Femur (tissue), 1 donor: ENCODE measurements around the gene CSNK1G2.

Source experiments
- DNase-seq: peaks from one replicate; pipeline ENCODE4 v3.0.0-alpha.2; 2017

The CSNK1G2 gene

DNA sequence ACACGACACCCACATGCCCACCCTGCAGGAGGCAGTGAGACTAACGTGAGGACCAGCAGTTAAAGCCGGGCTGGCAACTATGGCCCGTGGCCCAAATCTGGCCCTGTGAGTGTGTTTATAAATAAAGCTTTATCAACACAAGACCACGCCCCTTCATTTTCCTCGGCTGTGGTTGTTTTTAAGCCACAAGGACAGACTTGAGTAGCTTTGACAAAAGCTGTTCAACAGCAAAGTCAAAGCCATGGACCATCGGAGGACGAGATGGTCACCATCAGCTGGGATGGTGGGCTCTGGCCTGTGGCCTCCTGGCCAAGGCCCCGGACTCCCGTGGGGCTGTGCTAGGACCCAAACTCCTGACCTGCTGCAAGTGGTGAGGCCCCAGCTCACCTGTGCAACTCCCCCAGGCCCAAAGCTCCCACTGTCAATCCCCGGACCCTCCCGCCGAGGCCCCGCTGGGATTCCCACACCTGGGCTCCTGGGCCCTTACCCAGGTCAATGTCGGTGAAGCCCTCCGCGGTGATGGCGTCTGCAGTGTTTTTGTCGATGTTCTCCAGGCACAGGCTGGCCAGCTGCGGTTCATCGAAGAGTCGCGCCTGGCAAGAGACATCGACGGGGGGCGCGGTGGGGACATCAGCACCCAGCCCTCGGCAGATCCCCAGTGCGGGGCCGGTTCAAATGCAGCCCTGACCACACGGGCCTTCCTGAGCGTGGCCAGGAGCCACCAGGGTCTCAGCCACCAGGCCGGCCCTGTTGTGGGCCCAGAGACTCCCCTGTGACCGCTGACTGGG is 49.5 kb downstream of the CSNK1G2 start:
- DNase-seq, result no peak

DNA sequence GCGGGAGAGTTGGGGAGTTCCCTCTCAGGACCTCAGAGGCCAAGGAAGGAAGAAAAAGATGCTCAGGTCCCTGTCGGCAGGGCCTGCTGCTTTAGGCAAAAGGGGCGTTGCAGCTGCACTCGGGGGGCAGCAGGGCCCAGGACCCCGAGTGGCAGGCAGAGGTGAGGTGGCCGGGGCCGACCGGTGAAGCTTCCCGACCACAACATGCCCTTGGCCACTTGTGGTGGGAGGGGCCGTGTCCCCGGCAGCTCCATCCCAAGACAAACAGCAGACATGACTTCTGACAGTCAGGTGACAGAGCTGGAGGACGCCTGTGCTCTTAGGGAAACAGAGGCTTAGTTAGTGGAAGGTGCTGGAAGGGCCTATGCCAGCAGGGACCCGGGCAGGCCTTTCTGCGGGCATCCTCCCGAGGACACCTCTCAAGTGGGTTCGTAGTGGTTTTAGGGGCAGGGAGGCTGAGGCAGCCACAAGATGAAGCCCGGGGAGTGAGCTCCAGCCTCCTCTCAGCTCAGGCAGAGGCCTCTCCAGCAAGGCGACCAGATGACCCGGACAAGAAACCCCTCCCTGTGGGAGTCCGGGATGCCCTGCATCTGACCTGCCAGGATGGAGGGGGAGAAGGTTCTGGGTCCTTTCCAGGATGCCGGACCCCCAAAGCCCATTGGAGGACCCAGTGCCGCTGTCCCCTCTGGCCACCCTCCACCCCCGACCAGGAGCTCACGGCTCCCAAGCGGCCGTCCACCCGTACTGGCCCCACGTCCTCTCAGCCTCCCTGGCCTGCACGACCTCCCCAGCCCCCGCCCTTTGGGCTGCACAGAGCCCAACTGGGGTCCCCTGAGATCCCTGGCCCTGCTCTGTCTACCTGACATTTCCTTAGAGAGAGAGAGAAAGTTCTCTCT is 50.3 kb downstream of the CSNK1G2 start:
- peak; percentile 17 for DNase-seq

DNA sequence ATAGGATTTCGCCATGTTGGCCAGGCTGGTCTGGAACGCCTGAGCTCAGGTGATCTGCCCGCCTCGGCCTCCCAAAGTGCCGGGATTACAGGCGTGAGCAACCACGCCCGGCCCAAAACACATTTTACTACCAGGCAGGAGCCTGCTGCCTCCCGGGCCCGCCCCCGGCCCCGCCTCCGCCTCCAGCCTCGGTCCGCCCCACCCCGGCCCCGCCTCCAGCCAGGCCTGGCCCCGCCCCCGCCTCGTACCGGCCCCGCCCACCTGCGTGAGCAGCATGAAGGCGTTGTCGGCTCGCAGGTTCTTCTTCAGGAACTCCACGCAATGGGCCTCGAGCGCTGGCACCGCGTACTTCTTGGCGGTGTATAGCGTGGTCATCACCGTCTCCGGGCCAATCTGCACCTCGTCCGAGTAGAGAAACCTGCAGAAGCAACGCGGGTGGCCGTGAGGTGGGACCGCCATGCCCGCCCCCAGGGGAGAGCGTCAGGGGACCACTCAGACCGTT is 51.8 kb downstream of the CSNK1G2 start:
- no peak for DNase-seq

DNA sequence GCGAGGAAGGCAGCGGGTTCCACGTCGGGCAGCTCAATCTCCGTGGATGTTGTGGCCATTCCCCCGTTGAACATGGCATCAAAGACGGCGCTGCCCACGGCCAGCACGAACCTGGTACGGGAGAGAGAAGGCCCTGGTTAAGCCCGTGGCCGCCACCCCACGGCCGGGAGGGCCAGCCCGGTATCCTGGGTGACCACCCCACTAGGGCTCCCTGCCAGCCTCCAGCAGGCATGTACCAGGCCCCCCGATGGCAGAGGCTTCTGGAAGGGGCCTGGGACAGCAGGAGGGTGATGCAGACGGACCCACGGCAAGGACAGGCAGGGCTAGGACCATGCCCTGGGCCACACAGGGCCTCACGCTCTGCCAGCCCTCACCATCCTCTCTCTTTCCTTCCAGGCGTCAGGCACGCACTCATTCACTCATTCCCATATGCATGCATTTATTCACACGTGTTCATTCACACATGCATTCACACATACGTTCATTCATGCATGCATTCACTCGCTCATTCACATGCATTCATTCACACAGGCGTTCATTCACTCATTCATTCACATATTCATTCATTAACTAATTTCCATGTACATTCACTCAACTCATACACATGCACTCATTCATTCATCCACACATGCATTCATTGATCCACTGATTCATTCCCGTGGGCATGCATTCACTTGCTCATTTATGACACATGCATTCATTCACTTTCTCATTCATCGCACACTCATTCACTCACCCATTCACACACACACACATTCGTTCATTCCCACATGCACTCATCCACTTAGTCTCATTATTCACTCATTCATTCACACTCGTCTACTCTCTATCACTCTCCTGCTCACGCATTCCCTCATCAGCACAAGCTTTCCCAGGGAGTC is 56.6 kb downstream of the CSNK1G2 start:
- no peak for DNase-seq

DNA sequence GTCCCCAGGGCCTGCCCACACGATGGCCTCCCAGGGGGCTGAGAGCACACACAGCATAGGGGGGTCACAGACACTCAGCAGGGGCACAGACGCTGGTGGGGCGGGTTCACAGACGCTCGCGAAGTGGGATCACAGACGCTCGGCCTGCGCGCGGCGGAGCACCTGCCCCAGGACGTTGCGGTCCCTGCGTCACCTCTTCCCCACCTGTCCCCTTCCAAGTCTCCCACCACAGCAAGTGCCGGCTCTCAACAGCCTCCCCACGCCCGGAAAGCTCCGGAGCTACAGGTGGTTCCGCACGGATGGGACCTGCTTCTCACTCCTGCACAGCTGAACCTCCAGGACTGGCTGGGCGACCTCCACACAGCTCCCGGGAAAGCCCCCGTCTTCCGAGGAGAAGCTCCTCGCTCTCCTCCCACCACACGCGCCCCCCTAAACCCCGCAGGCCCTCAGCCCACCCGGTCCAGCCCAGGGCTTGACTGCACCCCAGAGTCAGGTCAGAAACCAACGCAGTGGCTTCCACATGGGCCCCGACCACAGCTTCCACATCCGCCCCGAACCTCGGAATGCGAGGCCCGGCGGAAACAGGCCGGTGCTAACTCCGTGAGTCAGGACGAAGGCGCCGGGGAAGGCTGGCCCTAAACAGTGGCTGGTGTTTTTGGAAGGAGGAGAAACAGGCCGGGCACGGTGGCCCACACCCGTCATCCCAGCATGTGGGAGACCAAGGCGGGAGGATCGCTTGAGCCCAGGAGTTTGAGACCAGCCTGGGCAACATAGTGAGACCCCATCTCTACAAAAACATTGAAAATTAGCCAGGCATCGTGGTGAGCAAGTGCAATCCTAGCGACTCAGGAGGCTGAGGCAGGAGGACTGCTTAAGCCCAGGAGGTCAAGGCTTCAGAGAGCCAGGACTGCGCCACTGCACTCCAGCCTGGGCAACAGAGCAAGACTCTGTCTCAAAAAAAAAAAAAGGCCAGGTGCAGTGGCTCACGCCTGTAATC is 58.0 kb downstream of the CSNK1G2 start:
- DNase-seq, result no peak

DNA sequence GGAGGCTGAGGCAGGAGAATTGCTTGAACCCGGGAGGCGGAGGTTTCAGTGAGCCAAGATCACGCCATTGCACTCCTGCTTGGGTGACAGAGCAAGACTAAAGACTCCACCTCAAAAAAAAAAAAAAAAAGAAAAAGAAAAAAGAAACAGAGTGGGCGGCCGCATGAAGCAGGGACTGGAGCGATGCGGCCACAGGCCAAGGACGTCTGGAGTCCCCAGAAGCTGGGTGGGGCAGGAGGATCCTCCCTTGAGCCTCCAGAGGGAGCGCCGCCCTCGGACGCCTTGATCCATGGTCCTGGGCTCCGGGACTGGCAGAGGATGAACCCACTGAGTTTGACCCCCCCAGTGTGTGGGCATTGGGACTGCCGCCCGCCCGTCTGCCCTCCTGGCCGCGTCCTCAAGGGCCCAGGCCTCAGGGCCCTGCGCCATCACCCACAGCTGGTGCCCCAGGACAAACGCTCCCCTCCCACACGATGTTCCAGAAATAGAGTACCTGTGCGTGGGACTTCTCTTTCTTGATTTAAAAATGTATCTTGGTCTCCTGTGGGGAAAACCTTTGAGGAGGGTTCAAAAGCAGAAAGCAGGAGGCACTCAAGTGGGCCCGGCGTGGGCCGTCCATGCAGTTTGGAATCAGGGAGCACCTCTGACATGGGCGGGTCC is 59.0 kb downstream of the CSNK1G2 start:
- no peak for DNase-seq

DNA sequence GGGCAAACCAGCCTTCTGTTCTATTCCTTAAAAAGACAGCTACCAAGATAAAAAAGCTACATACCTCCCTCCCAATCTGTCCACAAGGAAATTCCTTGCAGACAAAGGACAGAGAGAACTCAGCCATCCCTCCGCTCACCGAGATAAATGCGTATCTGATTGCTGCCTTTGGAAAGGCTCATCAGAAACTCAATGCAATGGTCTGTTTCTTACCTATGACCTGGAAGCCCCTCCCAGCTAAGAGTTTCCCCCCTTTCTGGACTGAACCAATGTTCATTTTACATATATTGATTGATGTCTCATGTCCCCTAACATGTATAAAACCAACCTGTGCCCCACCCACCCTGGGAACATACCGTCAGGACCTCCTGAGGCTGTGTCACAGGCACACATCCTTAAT is 62.9 kb downstream of the CSNK1G2 start:
- no peak for DNase-seq

DNA sequence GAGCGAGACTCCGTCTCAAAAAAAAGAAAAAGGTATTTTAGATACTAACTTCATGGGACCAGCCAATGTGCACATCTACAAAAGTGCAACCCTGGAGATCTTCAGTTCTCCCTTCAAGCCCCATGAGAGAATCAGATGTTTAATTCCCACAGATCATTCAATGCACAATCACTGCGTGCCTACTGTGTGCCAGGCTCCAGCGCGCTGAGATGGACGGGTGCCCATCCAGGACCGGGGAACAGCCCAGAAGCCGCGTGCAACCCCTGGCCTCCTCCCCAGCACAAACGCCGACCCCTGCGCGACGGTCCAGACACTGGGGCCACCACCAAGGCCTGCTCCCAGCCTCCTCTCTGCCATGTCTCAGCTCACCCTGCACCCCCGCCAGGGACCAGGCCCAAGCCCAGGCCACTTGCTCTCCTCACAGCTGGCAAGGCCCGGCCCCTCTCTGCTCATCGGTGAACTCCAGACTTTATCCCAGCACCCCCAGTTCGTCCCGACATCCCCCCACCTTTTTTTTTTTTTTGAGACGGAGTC is 69.2 kb downstream of the CSNK1G2 start:
- DNase-seq, result no peak

DNA sequence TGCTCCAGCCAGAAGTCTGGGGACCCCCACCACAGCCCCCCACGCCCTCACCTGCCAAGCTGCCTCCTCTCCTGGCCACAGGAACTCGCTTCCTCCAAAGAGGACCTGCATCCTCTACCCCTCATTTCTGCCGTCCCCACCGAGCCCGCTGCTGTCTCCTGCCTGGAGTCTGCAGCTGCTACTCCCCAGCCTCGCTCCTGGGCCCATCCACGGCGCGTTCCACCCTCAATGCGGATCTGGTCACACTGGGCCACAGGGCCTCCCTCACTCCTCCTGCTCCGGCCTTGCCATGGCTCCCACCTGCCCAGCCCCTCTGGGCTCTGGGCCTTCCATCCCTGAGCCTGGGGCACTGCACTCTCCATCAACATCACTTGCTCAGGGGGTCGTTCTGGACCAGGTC is 70.2 kb downstream of the CSNK1G2 start:
- no peak for DNase-seq

DNA sequence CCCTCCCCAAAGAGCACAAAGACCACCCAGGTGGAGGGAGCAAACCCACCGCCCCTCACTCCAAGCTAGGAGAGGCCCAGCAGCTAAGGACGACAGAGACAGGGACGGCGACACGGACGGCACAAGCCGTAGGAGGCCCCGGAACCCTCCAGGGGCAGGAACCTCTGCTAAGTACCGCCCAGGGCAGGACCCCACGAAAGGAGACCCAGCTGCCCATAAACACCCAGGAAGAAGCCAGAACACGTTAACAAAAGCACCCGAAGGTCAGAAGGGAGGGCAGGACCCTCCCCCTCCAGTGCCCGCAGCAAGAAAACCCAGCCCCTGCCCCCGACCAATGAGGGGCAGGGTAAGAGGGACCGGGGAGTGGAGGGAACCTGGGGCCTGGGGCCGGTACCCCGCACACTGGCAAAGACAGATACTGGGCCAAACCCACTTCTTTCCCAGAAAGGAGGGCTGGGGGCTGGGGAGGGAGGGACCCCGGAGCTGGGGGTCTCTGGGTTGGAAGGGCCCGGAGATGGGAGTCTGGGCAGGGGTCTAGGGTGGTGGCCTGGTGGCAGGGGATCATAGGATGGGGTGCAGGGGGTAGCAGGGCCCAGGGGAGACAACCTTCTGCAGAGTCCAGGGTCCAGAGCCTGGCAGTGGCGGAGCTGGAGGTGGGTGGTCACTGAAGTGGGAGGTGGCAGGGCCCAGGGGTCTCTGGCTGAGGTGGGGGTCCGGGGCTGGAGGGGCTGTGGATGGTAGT is 72.1 kb downstream of the CSNK1G2 start:
- DNase-seq, result no peak

DNA sequence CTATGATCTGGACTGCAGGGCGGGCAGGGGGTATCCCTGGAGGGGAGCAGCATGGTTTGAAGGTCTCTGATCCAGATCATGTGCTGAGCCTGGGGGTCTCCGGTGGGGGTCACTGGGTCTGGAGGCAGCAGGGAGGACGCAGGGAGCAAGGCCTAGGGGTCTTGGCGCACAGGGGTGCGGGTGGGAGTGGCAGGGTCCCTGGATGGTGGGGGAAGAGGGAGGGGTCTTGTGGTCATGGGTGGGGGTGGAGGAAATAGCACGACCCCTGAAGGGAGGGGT is 72.7 kb downstream of the CSNK1G2 start:
- DNase-seq, result no peak

DNA sequence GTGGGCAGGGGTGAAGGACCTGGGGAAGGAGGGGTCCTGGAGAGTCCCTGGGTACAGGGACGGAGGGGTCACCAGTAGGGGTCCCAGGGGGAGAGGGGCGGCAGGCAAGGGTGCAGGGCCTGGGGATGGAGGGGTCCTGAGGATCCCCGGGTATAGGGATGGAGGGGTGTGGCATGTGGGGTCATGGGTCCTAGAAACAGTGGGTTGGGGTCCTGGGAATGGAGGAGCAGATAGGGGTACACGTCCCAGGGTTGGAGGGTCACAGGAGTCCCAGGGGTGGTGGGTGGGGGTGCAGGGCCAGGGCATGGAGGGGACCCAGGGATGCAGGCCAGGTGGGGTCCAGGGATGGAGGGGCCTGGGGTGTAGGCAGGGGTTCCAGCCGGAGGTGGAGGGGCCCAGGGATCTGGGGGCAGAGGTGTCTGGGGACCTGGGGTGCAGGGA is 73.2 kb downstream of the CSNK1G2 start:
- DNase-seq, result no peak

DNA sequence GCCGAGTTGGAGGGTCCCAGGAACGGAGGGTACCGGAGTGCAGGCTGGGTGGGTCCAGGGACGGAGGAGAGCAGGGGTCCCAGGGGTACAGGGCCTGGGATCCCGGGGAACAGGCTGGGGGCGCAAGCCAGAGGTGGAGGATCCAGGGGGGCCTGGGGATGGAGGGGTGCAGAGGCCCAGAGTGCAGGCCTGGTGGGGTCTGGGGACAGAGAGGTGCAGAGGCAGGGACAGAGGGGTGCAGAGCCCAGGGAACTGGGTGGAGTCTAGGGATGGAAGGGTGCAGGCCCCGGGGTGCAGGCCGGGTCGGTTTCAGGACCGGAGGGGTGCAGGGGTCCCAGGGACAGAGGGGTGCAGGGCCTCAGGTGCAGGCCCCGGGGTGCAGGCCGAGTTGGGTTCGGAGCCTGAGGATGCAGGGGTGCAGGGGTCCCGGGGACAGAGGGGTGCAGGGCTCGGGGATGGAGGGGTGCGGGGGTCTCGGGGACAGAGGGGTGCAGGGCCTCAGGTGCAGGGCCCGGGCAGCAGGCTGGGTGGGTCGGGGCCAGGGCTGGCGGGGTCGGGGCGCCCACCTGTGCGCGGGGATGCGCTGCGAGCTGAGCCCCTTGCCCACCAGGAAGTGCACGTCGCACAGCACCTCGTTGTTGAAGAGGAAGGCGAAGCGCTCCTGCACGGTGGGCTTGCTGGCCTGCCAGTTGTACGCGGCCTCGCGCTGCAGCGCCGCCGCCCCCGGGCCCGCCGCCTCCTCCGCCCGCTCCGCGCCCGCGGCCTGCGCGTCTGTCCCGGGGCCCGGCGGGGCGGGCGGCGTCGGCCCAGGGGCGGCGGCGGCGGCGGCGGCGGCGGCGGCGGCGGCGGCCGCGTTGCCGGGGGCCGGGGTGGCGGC is 74.0 kb downstream of the CSNK1G2 start:
- no peak for DNase-seq

DNA sequence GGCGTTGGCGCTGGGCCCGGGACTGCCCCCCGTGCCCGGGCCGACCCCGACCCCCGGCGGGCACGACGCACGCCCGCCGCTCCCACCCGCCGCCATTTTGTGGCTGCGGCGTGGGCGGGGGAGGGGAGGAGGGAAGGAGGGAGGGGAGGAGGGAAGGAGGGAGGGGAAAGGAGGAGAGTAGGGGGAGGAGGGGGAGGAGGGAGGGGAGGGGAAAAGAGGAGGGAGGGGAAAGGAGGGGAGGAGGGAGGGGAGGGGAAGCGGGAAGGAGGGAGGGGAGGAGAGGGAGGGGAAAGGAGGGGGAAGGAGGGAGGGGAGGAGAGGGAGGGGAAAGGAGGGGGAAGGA is 74.6 kb downstream of the CSNK1G2 start, which contains the start of gene BTBD2:
Gene BTBD2 (minus strand): TSS at position 107 of the 343 bp plus-strand sequence. CDS start 11 bp downstream, at position 96.
- DNase-seq, result peak; percentile 78

DNA sequence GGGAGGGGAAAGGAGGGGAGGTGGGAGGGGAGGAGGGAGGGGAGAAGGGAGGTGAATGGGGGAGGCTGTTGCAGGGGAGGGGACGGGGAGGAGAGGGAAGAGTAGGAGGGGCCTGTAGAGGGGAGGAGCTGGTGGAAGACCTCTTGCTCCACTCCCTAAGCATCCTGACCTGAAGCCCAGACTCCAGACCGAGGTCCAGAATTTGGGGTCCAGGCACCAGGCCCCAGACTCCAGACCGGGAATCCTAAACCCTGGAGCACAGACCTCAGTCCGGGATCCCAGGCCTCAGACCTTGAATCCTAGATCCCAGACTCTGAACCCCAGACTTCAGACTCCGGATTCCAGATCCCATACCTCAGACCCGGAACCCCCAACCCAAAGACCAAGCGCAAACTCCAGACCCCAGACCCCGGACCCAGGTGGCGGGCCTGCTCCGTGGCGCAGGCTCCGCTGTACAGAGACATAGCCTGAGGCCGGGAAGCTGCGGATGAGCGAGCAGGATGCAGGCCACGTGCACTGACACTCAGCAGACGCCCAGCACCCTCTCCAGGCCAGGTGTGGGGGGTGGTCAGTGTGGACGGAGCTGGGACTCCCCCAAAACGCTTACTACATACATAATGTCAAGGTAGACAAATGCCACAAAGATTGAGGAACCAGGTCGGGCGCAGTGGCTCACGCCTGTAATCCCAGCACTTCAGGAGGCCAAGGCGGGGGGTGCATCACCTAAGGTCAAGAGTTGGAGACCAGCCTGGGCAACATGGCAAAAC is 75.3 kb downstream of the CSNK1G2 start:
- DNase-seq, result peak; percentile 85

DNA sequence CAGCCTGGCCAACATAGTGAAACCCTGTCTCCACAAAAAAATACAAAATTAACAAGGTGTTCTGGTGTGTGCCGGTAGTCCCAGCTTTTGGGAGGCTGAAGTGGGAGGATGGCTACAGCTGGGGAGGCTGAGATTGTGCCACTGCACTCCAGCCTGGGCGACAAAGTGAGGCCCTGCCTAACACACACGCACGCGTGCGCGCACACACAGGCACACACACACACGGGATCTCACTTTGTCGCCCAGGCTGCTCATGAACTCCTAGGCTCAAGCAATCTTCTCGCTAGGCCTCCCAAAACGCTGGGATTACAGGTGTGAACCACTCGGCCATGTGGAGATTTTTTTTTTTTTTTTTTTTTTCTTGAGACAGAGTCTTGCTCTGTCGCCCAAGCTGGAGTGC is 77.8 kb downstream of the CSNK1G2 start:
- DNase-seq, result no peak

DNA sequence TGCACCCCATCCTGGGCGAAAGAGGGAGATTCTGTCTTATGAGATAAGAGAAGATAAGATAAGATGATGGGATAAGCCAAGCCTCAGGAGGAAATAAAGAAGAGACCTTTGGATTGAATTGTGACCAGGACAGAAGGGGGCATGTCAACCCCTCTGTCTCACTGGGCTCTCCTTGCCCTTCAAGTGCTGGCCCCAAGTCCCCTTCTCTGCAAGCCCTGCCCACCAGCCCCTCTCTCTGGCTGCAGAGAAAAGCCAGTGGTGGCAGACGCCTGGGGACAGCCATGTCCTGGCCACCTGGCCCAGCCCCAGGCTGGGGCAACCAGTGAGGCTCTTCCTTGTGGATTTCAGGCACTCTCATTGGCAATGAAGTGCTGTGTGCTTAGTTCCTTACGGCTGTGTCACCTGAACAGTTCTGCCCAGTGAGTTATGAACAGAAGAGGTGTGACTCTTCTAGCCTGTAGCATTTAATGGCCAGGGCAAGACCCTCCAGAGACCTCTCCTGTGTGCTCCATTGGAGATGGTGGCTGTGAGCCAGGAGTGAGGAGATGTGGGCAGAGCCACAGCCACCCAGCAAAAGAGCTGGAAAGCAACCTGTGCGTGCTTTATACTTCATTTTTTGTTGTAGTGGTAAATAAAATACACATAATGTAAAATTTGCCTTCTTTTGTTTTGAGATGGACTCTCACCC is 80.6 kb downstream of the CSNK1G2 start:
- no peak for DNase-seq

DNA sequence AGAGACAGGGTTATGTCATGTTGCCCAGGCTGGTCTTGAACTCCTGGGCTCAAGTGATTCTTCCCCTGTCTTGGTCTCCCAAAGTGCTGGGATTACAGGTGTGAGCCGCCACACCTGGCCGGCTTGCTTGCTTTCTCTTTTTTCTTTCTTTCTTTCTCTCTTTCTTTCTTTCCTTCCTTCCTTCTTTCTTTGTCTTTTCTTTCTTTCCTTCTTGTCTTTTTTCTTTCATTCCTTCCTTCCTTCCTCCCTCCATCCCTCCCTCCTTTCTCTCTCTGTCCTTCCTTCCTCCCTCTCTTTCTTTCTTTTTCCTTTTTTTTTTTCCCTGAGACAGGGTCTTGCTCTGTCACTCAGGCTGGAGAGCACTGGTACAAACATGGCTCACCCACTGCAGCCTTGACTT is 81.3 kb downstream of the CSNK1G2 start:
- no peak for DNase-seq
